Activated CD4-positive, CD25-positive, alpha-beta regulatory T cell (primary cell): ENCODE results near the gene MSLN.

ENCODE experiments used
- DNase-seq, 4 experiments: peaks; one replicate each; lab custom pipeline; 2025; lab: John Stamatoyannopoulos, UW

Gene MSLN

GRCh38 chr16:759110-759910, 1.2 kb upstream of the MSLN start:
- no peak for DNase-seq

DNA sequence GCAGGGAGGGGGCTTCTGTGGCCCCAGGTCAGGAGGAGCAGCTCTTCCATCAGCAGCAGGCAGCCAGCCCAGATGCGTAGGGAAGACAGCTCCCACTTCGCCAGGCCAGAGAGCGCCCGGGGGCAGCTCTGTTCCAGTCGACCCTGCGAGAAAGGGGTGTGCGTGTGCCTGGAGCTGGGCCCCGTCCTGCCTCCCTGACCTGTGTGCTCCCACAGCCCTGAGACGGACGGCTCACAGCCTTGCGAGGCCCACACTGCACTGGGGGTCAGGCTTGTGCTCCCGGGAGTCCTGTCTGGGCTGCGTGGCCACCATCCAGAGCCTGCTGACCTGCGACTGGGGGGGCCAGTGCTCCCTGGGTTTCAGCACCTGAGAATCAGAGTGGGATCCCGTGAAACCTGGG, 469 bp upstream of the MSLN start:
- no peak for DNase-seq

DNA sequence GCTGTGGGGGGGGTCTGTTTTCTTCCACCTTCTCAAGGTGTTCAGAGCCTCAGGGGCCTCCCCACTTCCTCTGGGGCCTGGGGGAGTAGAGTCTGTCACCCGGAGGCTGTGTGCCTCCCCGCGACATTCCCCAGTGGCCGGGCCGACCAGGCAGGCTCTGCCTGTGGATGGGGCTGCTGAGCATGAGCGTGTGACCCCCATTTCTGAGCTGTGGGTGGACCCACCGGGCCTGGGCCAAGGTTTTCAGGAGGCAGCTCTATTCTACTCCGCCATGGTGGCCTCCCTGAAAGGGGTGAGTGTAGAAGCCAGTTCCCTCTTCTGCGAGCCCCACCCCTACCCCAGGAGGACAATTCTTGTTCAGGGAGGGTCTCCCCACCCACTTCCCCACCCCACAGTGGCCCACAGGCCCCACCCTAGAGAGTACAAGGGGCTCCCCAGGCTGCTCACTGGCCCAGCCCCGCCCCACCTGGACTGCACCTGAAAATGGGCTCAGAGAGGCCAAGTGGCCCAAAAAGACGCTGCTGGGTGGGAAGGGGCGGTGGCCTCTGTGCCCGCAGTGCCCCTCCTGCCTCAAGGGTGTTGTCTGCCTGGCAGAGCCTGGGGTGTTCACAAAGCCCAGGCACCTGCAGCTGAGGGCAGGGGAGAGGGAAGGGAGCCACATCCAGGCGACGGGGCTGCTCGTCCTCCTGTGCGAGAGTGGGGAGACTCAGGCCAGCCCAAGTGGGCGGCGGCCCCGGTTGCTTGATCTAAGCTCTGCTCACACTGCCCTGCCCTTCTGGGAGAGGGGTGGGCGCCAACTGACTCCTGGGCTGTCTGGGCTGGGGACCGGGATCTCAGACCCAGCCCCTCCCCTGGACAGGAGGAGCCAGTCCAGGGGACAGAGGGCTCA, 1.3 kb downstream of the MSLN start:
- DNase-seq: no peak

GRCh38 chr16:762595-763268, 2.2 kb downstream of the MSLN start:
- DNase-seq: no peak

GRCh38 chr16:763369-764183, 3.0 kb downstream of the MSLN start:
- DNase-seq: no peak

DNA sequence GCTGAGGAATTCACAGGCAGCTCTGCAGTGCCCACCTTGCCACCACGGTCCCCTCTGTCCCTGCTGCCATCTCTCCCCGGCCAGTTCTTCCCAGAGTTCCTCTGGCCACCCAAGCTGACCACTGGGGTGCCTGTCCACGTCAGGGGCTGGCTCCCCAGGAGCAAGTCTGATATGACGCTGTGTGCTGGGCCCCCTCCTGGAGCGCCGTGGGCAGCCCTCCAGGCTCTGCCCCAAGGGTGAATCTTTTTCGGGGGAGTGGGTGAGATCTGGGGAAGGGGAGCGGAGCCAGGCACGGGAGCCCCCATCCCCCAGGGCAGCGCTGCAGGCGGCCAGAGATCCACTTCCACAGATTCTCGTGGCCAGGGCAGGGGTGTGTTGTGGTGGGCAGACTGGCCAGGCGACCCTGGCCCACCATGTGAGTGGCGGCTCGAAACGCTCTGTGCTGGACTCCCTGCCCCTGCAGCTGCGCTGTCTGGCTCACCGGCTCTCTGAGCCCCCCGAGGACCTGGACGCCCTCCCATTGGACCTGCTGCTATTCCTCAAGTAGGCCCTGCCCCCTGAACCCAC, 3.7 kb downstream of the MSLN start:
- no peak for DNase-seq

DNA sequence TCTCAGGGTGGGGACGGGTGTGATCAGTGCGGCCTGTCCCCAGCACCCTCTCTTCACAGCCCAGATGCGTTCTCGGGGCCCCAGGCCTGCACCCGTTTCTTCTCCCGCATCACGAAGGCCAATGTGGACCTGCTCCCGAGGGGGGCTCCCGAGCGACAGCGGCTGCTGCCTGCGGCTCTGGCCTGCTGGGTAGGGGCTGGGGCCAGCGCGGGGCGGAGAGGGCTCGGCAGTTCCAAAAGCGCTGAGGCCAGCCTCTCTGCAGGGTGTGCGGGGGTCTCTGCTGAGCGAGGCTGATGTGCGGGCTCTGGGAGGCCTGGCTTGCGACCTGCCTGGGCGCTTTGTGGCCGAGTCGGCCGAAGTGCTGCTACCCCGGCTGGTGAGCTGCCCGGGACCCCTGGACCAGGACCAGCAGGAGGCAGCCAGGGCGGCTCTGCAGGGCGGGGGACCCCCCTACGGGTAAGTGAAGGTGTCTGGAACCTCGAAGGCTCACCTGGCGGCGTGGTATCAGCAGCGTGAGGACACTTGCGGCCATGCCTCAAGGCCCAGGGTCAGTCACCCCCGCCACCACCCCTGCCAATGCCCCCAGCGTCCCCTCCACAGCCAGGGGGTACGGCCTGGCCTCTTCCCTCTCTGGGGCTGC, 4.4 kb downstream of the MSLN start:
- no peak for DNase-seq

DNA sequence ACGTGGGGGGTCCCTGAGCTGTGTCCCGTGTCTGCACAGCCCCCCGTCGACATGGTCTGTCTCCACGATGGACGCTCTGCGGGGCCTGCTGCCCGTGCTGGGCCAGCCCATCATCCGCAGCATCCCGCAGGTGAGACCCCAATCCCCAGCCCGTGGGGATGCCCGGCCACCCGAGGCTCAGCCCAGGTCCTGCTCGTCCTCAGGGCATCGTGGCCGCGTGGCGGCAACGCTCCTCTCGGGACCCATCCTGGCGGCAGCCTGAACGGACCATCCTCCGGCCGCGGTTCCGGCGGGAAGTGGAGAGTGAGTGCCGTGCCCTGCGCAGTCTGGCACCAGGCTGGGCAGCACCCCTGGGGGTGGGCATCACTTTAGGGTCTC, 4.9 kb downstream of the MSLN start:
- DNase-seq: no peak

- DNase-seq: no peak
Observed at GRCh38 chr16:766008-766819, 5.7 kb downstream of the MSLN start.

- DNase-seq: no peak
Observed at GRCh38 chr16:766820-767640, 6.5 kb downstream of the MSLN start.

- no peak for DNase-seq
Observed at GRCh38 chr16:767743-768235, 7.3 kb downstream of the MSLN start.

DNA sequence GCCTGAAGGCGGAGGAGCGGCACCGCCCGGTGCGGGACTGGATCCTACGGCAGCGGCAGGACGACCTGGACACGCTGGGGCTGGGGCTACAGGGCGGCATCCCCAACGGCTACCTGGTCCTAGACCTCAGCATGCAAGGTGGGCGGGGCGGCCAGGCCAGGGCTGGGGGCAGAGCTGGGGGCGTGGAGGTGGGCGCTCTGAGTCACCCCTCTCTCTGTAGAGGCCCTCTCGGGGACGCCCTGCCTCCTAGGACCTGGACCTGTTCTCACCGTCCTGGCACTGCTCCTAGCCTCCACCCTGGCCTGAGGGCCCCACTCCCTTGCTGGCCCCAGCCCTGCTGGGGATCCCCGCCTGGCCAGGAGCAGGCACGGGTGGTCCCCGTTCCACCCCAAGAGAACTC, 7.9 kb downstream of the MSLN start:
- no peak for DNase-seq

GRCh38 chr16:769184-769784, 8.8 kb downstream of the MSLN start:
- no peak for DNase-seq

DNA sequence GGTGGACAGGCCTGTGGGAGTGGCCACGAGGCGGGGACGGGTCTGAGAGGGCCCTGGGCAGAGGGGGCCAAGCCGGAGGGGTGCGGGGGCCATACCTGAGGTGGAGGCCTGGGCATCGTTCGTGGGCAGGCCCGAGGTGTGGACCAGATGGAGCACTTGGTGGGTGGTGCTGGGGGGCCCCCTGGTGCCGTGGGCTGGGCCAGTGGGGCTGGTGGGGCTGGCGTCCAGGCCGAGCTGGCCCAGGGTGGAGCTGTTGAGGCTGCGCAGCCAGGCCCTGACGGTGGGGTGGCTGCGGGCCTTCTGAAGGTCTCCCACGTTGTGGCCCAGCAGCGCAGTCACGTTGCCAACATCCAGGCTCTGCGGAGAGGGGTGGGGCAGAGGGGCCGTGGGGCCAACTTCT, 9.4 kb downstream of the MSLN start:
- DNase-seq: no peak

GRCh38 chr16:770411-770810, 9.9 kb downstream of the MSLN start:
- DNase-seq: no peak

DNA sequence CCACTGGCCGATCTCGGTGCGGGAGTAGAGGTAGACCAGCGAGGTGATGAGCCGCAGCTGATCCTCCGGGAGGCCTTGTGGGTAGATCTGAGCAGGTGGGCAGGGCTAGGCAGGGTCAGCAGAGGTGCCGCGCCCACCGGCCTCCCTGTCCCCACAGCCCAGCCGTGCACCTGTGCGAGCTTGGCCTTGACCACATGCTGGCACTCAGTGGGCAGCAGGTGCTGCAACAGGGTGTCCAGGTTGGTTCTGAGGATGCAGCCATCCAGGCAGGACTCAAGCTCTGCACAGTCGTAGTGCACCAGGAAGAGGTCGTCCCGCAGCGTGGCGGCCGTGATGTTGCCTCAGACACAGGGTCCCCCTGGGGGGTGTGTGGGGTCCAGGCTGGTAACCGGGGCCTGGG, 12.4 kb downstream of the MSLN start:
- DNase-seq: no peak

DNA sequence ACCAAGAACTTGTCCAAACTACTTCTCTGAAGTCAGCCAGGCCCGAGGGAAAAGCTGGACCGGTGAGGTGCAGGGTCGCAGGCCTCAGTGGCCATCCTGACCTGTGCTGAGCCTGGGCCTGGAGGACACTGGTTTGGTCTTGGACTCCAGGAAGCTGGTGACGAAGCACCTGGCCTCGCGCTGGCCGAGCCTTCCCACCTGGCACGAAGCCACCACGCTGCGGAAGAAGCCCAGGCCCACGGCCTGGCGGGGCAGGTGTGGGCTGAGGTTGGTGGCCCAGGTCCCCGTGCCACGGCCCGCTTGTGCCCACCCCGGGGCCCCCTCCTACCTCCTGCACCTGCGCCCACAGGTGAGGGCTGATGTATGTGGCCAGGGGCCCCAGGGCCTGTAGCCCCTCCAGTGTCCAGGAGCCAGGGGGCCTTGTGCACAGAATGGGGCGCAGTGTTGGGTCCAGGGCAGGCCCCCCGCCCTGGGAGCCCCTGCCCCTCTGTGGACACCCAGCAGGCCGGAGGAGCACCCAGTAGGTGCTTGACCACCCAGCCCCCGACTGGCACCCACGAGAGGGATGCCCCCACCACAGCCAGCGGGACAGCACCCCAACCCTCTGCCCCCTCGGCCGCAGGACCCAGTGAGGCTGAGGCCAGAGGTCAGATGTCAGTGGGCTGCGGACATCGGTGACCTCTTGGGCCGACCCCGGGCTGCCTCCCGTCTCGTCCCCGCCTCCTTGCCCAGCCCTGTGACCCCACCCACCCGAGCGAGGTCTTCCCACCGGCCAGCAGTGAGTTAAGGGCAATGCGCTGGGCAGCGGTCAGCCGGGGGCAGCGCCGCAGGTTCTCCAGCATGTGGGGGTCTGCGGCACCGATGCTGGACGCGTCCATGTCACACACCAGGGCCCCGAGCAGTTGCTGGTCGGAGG, 13.8 kb downstream of the MSLN start:
- DNase-seq: no peak
